HEK293 (cell line): Measurements from ENCODE around the gene NREP.

Experiments
- CTCF ChIA-PET: fragments of 350-600 bp; formaldehyde crosslinking; extraction: SDS; loops from one replicate; lab custom pipeline; 2021; ENCODE audit warnings: antibody characterized with exemption; lab: Yijun Ruan, JAX
- POLR2A ChIA-PET: fragments of 300-600 bp; formaldehyde crosslinking; extraction: SDS; loops from one replicate; lab custom pipeline; 2020; ENCODE audit warnings: antibody characterized with exemption, inconsistent platforms; lab: Yijun Ruan, JAX
- H3K27ac ChIP-seq: fragments of 200-500 bp; sonication (Bioruptor generic); 2 replicates; pipeline ENCODE4 v1.5.1; 2014; ENCODE audit warnings: low read depth, low read length, control low read depth, inconsistent platforms; ENCODE audit errors: extremely low read depth
- H3K36me3 ChIP-seq, 2 experiments: fragments of 200-500 bp in 1 of 2; sonication (Bioruptor generic) in 1 of 2; 1 replicate in 1 of 2; 2 replicates in 1 of 2; pipeline ENCODE4 v1.5.1; 2014 to 2017; ENCODE audit warnings: inconsistent platforms in 2 of 2, low read length in 2 of 2; ENCODE audit not compliant: control insufficient read depth in 2 of 2, insufficient read depth in 1 of 2
- H3K4me1 ChIP-seq: fragments of 200-500 bp; sonication (Bioruptor generic); 2 replicates; pipeline ENCODE4 v1.5.1; 2014; ENCODE audit warnings: mild to moderate bottlenecking, low read length, inconsistent platforms; ENCODE audit not compliant: control insufficient read depth, insufficient read depth
- H3K4me3 ChIP-seq: 2 replicates; pipeline ENCODE4 v1.5.1; 2011; ENCODE audit warnings: low read depth, mild to moderate bottlenecking, control low read depth, low read length, moderate library complexity
- H3K9me3 ChIP-seq: fragments of 200-500 bp; sonication (Bioruptor generic); 2 replicates; pipeline ENCODE4 v1.5.1; 2014; ENCODE audit warnings: low read depth, low read length, inconsistent platforms; ENCODE audit not compliant: control insufficient read depth, insufficient read depth
- BCL11B ChIP-seq: fragments of 450-650 bp; formaldehyde crosslinking; IDR thresholded peaks from 2 replicates; pipeline ENCODE4 v1.5.1; 2016; ENCODE audit warnings: low read depth, missing biosample characterization, missing genetic modification characterization
- GFI1B ChIP-seq: fragments of 450-650 bp; formaldehyde crosslinking; IDR thresholded peaks from 2 replicates; pipeline ENCODE4 v1.5.1; 2016; ENCODE audit warnings: missing biosample characterization, missing genetic modification characterization
- GLI2 ChIP-seq: fragments of 450-650 bp; formaldehyde crosslinking; IDR thresholded peaks from 2 replicates; pipeline ENCODE4; 2017; ENCODE audit warnings: missing biosample characterization, missing genetic modification characterization, low read depth, borderline replicate concordance
- GLIS1 ChIP-seq: fragments of 450-650 bp; formaldehyde crosslinking; IDR thresholded peaks from 2 replicates; pipeline ENCODE4 v1.5.1; 2016; ENCODE audit warnings: missing biosample characterization, missing genetic modification characterization
- KLF7 ChIP-seq: fragments of 450-650 bp; formaldehyde crosslinking; IDR thresholded peaks from 2 replicates; pipeline ENCODE4 v1.5.1; 2016; ENCODE audit warnings: missing biosample characterization, missing genetic modification characterization, borderline replicate concordance
- KLF9 ChIP-seq: fragments of 450-650 bp; formaldehyde crosslinking; IDR thresholded peaks from 2 replicates; pipeline ENCODE4 v1.5.1; 2016; ENCODE audit warnings: missing biosample characterization, missing genetic modification characterization, low read depth
- TCF7L2 ChIP-seq: IDR thresholded peaks from 2 replicates; pipeline ENCODE4 v1.6.1; 2011; ENCODE audit warnings: low read depth, mild to moderate bottlenecking, inconsistent platforms, low read length, moderate library complexity, borderline replicate concordance
- ZBTB1 ChIP-seq: fragments of 450-650 bp; formaldehyde crosslinking; IDR thresholded peaks from 2 replicates; pipeline ENCODE4 v1.5.1; 2016; ENCODE audit warnings: missing biosample characterization, missing genetic modification characterization
- ZBTB20 ChIP-seq: fragments of 450-650 bp; formaldehyde crosslinking; IDR thresholded peaks from 2 replicates; pipeline ENCODE4 v1.5.1; 2016; ENCODE audit warnings: missing biosample characterization, missing genetic modification characterization
- ZEB2 ChIP-seq: fragments of 450-650 bp; formaldehyde crosslinking; IDR thresholded peaks from 2 replicates; pipeline ENCODE4 v1.5.1; 2016; ENCODE audit warnings: missing biosample characterization, missing genetic modification characterization
- ZFP41 ChIP-seq: fragments of 450-650 bp; formaldehyde crosslinking; IDR thresholded peaks from 2 replicates; pipeline ENCODE4 v1.5.1; 2016; ENCODE audit warnings: missing biosample characterization, missing genetic modification characterization, borderline replicate concordance
- ZFP69B ChIP-seq: fragments of 450-650 bp; formaldehyde crosslinking; IDR thresholded peaks from 2 replicates; pipeline ENCODE4 v1.5.1; 2016; ENCODE audit warnings: missing biosample characterization, missing genetic modification characterization
- ZNF19 ChIP-seq: fragments of 450-650 bp; formaldehyde crosslinking; IDR thresholded peaks from 2 replicates; pipeline ENCODE4; 2016; ENCODE audit warnings: missing biosample characterization, missing genetic modification characterization, low read depth
- ZNF311 ChIP-seq: fragments of 450-650 bp; formaldehyde crosslinking; IDR thresholded peaks from 2 replicates; pipeline ENCODE4 v1.5.1; 2017; ENCODE audit warnings: missing biosample characterization, missing genetic modification characterization, borderline replicate concordance
- ZNF529 ChIP-seq: fragments of 450-650 bp; formaldehyde crosslinking; IDR thresholded peaks from 2 replicates; pipeline ENCODE4 v1.5.1; 2017; ENCODE audit warnings: missing genetic modification characterization, missing biosample characterization; ENCODE audit not compliant: insufficient replicate concordance
- ZNF621 ChIP-seq: fragments of 450-650 bp; formaldehyde crosslinking; IDR thresholded peaks from 2 replicates; pipeline ENCODE4 v1.5.1; 2017; ENCODE audit warnings: missing biosample characterization, missing genetic modification characterization
- ZNF707 ChIP-seq: fragments of 450-650 bp; formaldehyde crosslinking; IDR thresholded peaks from 2 replicates; pipeline ENCODE4 v1.5.1; 2016; ENCODE audit warnings: missing biosample characterization, missing genetic modification characterization
- ZNF768 ChIP-seq: fragments of 450-650 bp; formaldehyde crosslinking; IDR thresholded peaks from 2 replicates; pipeline ENCODE4 v1.5.1; 2018; ENCODE audit warnings: missing biosample characterization, mild to moderate bottlenecking, missing genetic modification characterization
- ZNF777 ChIP-seq: fragments of 450-650 bp; formaldehyde crosslinking; IDR thresholded peaks from 2 replicates; pipeline ENCODE4 v1.5.1; 2017; ENCODE audit warnings: missing biosample characterization, missing genetic modification characterization, borderline replicate concordance
- ZXDB ChIP-seq: fragments of 450-650 bp; formaldehyde crosslinking; IDR thresholded peaks from 2 replicates; pipeline ENCODE4 v1.5.1; 2016; ENCODE audit warnings: missing biosample characterization, missing genetic modification characterization
- TF ChIP-seq, protein P1 (sequence below): fragments of 450-650 bp; formaldehyde crosslinking; IDR thresholded peaks from 2 replicates; pipeline ENCODE4 v1.5.1; 2016; ENCODE audit warnings: missing biosample characterization, missing genetic modification characterization, low read depth
- TF ChIP-seq, protein P2 (sequence below): fragments of 450-650 bp; formaldehyde crosslinking; IDR thresholded peaks from 2 replicates; pipeline ENCODE4 v1.5.1; 2016; ENCODE audit warnings: missing biosample characterization, missing genetic modification characterization
- TF ChIP-seq, protein P3 (sequence below): fragments of 450-650 bp; formaldehyde crosslinking; IDR thresholded peaks from 2 replicates; pipeline ENCODE4 v1.5.1; 2017; ENCODE audit warnings: missing biosample characterization, missing genetic modification characterization
- TF ChIP-seq, protein P4 (sequence below): fragments of 450-650 bp; formaldehyde crosslinking; IDR thresholded peaks from 2 replicates; pipeline ENCODE4 v1.5.1; 2016; ENCODE audit warnings: missing biosample characterization, missing genetic modification characterization

NREP gene

DNA sequence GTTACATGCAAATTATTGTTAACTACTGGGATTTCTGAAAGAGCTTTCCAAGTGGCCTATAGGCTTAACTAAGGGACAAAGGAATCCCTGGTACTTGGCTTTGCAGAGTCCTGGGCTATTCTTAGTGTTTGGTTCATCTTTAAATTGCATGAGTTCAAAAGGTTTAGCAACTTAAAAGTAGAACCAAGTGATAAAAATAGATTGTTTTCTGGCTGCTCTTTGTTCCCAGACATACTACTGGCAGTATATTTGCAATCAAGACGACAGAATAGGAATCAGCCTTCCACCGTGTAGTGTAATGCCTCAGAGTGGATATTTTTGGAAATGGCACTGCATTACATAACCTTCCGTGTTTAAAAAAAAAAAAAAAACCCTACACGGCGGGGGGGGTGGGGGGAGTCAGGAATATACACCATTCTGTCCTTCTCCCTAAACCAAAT is 1.0 kb downstream of the NREP start:
- H3K27ac ChIP-seq: no peak overlapping the region; the same call in 1 of the 2 replicates
- peaks cover 6% of the 10 kb centered on the region; the same call in 1 of the 2 replicates for H3K4me1 ChIP-seq
- CTCF ChIA-PET: no interaction called here
- no peaks in the 10 kb centered on the region for H3K9me3 ChIP-seq
- peak overlapping the region; percentile 60 for H3K4me3 ChIP-seq
- TF ChIP-seq ZBTB20: peak; percentile 97
- no peak for TF ChIP-seq TCF7L2
- no peak for TF ChIP-seq ZEB2
- no peaks in the 10 kb centered on the region; a peak in 1 of 3 replicates for H3K36me3 ChIP-seq
- POLR2A ChIA-PET: no interaction called here

DNA sequence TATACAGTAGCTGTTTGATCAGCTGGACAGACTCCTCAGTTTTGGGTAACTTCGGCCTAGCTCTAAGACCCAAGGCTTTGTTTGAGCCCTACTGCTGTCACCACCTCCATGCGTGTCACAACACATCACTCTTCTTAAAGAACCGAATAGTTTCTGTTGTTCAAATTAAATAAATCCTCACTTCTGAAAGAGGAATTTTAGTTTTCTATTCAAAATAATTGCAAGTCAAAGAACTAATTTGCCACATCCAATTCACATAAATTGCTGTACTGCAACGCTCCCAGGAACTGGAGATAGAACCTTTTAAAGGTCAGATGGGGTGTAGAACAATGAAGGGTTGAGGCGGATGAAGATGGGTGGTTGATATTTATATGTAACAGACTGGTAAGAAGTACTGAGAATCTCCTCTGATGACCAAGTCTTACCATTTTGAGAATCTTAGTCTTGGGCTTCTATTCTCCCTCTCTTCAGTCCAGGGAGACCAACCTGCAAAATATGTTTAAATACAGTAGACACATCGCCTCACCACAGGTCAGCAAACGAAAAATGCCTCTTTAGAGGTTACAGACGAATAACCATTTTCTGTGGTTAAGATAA is 1.6 kb downstream of the NREP start:
- Histone ChIP-seq H3K9me3 (no peaks in the 10 kb centered on the region), H3K4me3 (no peak overlapping the region)
- CTCF ChIA-PET: no interaction called here

DNA sequence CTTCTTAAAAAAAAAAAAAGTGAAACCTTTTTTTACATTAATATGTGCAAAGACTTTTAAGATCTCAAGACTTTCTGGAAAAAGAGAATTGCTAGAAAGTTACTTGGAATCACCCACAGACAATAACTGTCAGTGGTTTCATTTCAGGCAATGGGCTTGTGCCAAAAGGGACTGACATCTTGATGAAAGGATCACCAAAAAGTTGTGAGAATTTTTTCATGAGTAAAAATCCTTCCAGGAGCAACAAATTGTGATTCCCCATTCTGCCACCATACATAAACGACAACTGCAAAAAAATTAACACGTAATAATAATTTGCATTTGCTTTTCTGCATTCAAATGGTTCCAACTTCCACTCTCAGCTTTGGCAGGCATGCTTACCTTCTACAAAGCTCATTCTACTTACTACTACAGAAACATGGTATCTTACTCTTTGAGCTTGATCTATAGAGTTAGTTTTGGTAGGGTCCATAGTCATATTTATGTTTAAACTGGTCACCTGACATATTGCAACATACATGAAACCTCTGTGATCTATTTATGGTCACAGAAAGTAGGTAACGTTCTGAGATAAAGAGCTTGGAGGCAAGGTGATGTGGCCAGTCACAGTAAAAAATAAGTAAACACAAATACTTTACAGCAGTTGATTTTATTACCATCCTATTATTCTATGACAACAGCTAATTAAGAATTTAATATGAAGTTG is 3.0 kb downstream of the NREP start:
- H3K36me3 ChIP-seq: no peaks in the 10 kb centered on the region; a peak in 1 of 3 replicates
- no peak overlapping the region for H3K4me3 ChIP-seq
- no peaks in the 10 kb centered on the region for H3K9me3 ChIP-seq
- CTCF ChIA-PET: interaction anchor here (0.6 to 1.0 kb wide), 2 partner anchors 204 to 392 kb away, joined by 3 to 4 read pairs; no protein-coding TSS in a partner anchor
- H3K27ac ChIP-seq: no peak overlapping the region
- POLR2A ChIA-PET: interaction anchor here (0.6 kb wide), 1 partner anchor 48 kb away, joined by 3 read pairs; no protein-coding TSS in a partner anchor
- peaks cover 6% of the 10 kb centered on the region; the same call in 1 of the 2 replicates for H3K4me1 ChIP-seq
- TF ChIP-seq GLIS1 (tag by site-specific recombination) (no peak), GFI1B (tag by site-specific recombination) (no peak), KLF7 (tag by site-specific recombination) (no peak), ZFP41 (no peak), ZNF707 (tag by site-specific recombination) (no peak), ZNF777 (tag by site-specific recombination) (no peak), ZXDB (tag by site-specific recombination) (no peak), ZNF621 (no peak), GLI2 (no peak), ZNF19 (tag by site-specific recombination) (no peak), ZNF768 (tag by site-specific recombination) (no peak), ZBTB1 (tag by site-specific recombination) (no peak), ZNF529 (no peak)
- TF ChIP-seq, protein P1, sequence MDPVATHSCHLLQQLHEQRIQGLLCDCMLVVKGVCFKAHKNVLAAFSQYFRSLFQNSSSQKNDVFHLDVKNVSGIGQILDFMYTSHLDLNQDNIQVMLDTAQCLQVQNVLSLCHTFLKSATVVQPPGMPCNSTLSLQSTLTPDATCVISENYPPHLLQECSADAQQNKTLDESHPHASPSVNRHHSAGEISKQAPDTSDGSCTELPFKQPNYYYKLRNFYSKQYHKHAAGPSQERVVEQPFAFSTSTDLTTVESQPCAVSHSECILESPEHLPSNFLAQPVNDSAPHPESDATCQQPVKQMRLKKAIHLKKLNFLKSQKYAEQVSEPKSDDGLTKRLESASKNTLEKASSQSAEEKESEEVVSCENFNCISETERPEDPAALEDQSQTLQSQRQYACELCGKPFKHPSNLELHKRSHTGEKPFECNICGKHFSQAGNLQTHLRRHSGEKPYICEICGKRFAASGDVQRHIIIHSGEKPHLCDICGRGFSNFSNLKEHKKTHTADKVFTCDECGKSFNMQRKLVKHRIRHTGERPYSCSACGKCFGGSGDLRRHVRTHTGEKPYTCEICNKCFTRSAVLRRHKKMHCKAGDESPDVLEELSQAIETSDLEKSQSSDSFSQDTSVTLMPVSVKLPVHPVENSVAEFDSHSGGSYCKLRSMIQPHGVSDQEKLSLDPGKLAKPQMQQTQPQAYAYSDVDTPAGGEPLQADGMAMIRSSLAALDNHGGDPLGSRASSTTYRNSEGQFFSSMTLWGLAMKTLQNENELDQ: no peak
- TF ChIP-seq, protein P2, sequence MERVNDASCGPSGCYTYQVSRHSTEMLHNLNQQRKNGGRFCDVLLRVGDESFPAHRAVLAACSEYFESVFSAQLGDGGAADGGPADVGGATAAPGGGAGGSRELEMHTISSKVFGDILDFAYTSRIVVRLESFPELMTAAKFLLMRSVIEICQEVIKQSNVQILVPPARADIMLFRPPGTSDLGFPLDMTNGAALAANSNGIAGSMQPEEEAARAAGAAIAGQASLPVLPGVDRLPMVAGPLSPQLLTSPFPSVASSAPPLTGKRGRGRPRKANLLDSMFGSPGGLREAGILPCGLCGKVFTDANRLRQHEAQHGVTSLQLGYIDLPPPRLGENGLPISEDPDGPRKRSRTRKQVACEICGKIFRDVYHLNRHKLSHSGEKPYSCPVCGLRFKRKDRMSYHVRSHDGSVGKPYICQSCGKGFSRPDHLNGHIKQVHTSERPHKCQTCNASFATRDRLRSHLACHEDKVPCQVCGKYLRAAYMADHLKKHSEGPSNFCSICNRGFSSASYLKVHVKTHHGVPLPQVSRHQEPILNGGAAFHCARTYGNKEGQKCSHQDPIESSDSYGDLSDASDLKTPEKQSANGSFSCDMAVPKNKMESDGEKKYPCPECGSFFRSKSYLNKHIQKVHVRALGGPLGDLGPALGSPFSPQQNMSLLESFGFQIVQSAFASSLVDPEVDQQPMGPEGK: no peak
- TF ChIP-seq, protein P3, sequence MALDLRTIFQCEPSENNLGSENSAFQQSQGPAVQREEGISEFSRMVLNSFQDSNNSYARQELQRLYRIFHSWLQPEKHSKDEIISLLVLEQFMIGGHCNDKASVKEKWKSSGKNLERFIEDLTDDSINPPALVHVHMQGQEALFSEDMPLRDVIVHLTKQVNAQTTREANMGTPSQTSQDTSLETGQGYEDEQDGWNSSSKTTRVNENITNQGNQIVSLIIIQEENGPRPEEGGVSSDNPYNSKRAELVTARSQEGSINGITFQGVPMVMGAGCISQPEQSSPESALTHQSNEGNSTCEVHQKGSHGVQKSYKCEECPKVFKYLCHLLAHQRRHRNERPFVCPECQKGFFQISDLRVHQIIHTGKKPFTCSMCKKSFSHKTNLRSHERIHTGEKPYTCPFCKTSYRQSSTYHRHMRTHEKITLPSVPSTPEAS (tag by site-specific recombination): no peak
- TF ChIP-seq, protein P4, sequence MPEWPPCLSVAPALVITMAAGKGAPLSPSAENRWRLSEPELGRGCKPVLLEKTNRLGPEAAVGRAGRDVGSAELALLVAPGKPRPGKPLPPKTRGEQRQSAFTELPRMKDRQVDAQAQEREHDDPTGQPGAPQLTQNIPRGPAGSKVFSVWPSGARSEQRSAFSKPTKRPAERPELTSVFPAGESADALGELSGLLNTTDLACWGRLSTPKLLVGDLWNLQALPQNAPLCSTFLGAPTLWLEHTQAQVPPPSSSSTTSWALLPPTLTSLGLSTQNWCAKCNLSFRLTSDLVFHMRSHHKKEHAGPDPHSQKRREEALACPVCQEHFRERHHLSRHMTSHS (tag by site-specific recombination): no peak

More for the DNA sequence above, 1.6 kb downstream of the NREP start:
- POLR2A ChIA-PET: no interaction called here
- no peaks in the 10 kb centered on the region; a peak in 1 of 3 replicates for H3K36me3 ChIP-seq
- peaks cover 6% of the 10 kb centered on the region; the same call in 1 of the 2 replicates for H3K4me1 ChIP-seq
- no peak overlapping the region; the same call in 1 of the 2 replicates for H3K27ac ChIP-seq
- TF ChIP-seq KLF9 (no peak), ZNF311 (no peak), BCL11B (tag by site-specific recombination) (no peak), ZFP69B (no peak), ZEB2 (no peak)
- TF ChIP-seq, protein P3 (tag by site-specific recombination): no peak
